BLaER1 (cell line): Measurements from ENCODE around the gene BTBD7.

Experiments
- H3K27ac ChIP-seq: shearing (Covaris generic); formaldehyde crosslinking; 2 replicates; pipeline ENCODE4 v1.8.1; 2022
- H3K27me3 ChIP-seq: shearing (Covaris generic); formaldehyde crosslinking; 2 replicates; pipeline ENCODE4 v1.8.1; 2022
- H3K36me3 ChIP-seq: shearing (Covaris generic); formaldehyde crosslinking; 2 replicates; pipeline ENCODE4 v1.8.1; 2022
- H3K4me1 ChIP-seq: shearing (Covaris generic); formaldehyde crosslinking; 2 replicates; pipeline ENCODE4 v1.8.1; 2022
- H3K4me2 ChIP-seq: shearing (Covaris generic); formaldehyde crosslinking; 2 replicates; pipeline ENCODE4 v1.8.1; 2022
- H3K4me3 ChIP-seq: shearing (Covaris generic); formaldehyde crosslinking; 2 replicates; pipeline ENCODE4 v1.8.1; 2022
- H3K9ac ChIP-seq: shearing (Covaris generic); formaldehyde crosslinking; 2 replicates; pipeline ENCODE4 v1.8.1; 2022
- H3K9me3 ChIP-seq: shearing (Covaris generic); formaldehyde crosslinking; 2 replicates; pipeline ENCODE4 v1.8.1; 2022
- H4K20me1 ChIP-seq: shearing (Covaris generic); formaldehyde crosslinking; 2 replicates; pipeline ENCODE4 v1.8.1; 2022
- Cebpa-rat ChIP-seq: shearing (Covaris generic); IDR thresholded peaks from 2 replicates; pipeline ENCODE4 v1.8.1; 2022

Gene BTBD7

GRCh38 chr14:93306812-93307211 is 26.0 kb downstream of the BTBD7 start:
- Histone ChIP-seq H3K9ac (no peak overlapping the region), H3K9me3 (no peaks in the 10 kb centered on the region), H3K36me3 (no peaks in the 10 kb centered on the region), H3K27ac (no peak overlapping the region), H4K20me1 (peaks cover 90% of the 10 kb centered on the region), H3K4me1 (peaks cover 4% of the 10 kb centered on the region; the same call in 1 of the 2 replicates), H3K4me2 (no peak overlapping the region), H3K27me3 (no peaks in the 10 kb centered on the region), H3K4me3 (no peak overlapping the region)
- no peak for TF ChIP-seq Cebpa-rat

- Histone ChIP-seq H3K36me3 (no peaks in the 10 kb centered on the region), H3K4me2 (no peak overlapping the region), H3K27ac (no peak overlapping the region), H3K27me3 (no peaks in the 10 kb centered on the region), H4K20me1 (peaks cover 89% of the 10 kb centered on the region), H3K4me3 (no peak overlapping the region), H3K9me3 (no peaks in the 10 kb centered on the region), H3K9ac (no peak overlapping the region), H3K4me1 (peaks cover 4% of the 10 kb centered on the region; the same call in 1 of the 2 replicates)
- no peak for TF ChIP-seq Cebpa-rat
Observed at GRCh38 chr14:93305725-93306418, 27.0 kb downstream of the BTBD7 start.

- H3K9ac ChIP-seq = no peak overlapping the region
- no peak overlapping the region for H3K4me2 ChIP-seq
- TF ChIP-seq Cebpa-rat = no peak
Observed at GRCh38 chr14:93304771-93305170, 28.1 kb downstream of the BTBD7 start.

GRCh38 chr14:93303659-93304058 is 29.2 kb downstream of the BTBD7 start:
- Histone ChIP-seq H3K4me3 (no peak overlapping the region), H3K4me2 (no peak overlapping the region), H3K36me3 (no peaks in the 10 kb centered on the region), H3K27me3 (no peaks in the 10 kb centered on the region), H4K20me1 (peaks cover 85% of the 10 kb centered on the region), H3K27ac (no peak overlapping the region), H3K9ac (no peak overlapping the region), H3K9me3 (no peaks in the 10 kb centered on the region), H3K4me1 (peaks cover 4% of the 10 kb centered on the region; the same call in 1 of the 2 replicates)
- TF ChIP-seq Cebpa-rat = no peak

More at GRCh38 chr14:93304771-93305170, 28.1 kb downstream of the BTBD7 start:
- Histone ChIP-seq H4K20me1 (peaks cover 85% of the 10 kb centered on the region), H3K4me3 (no peak overlapping the region), H3K36me3 (no peaks in the 10 kb centered on the region), H3K9me3 (no peaks in the 10 kb centered on the region), H3K4me1 (peaks cover 4% of the 10 kb centered on the region; the same call in 1 of the 2 replicates), H3K27ac (no peak overlapping the region), H3K27me3 (no peaks in the 10 kb centered on the region)

GRCh38 chr14:93302688-93303581 is 29.9 kb downstream of the BTBD7 start:
- Histone ChIP-seq H3K4me3 (no peak overlapping the region), H3K4me1 (peaks cover 4% of the 10 kb centered on the region; the same call in 1 of the 2 replicates), H3K27ac (no peak overlapping the region), H3K27me3 (no peaks in the 10 kb centered on the region), H4K20me1 (peaks cover 87% of the 10 kb centered on the region), H3K9ac (no peak overlapping the region), H3K36me3 (no peaks in the 10 kb centered on the region), H3K9me3 (no peaks in the 10 kb centered on the region), H3K4me2 (no peak overlapping the region)
- TF ChIP-seq Cebpa-rat = no peak

GRCh38 chr14:93301821-93302447 is 30.9 kb downstream of the BTBD7 start:
- Histone ChIP-seq H3K27ac (no peak overlapping the region), H3K4me2 (no peak overlapping the region)

GRCh38 chr14:93299866-93300265 is 33.0 kb downstream of the BTBD7 start:
- no peaks in the 10 kb centered on the region for H3K4me1 ChIP-seq
- H3K9me3 ChIP-seq = no peaks in the 10 kb centered on the region
- no peak for TF ChIP-seq Cebpa-rat
- H3K36me3 ChIP-seq = peaks cover 4% of the 10 kb centered on the region
- peaks cover 91% of the 10 kb centered on the region for H4K20me1 ChIP-seq
- no peaks in the 10 kb centered on the region for H3K27me3 ChIP-seq
- no peak overlapping the region for H3K4me3 ChIP-seq
- H3K4me2 ChIP-seq = no peak overlapping the region
- H3K9ac ChIP-seq = no peak overlapping the region
- H3K27ac ChIP-seq = no peak overlapping the region

More at GRCh38 chr14:93301821-93302447, 30.9 kb downstream of the BTBD7 start:
- TF ChIP-seq Cebpa-rat = no peak
- Histone ChIP-seq H3K9ac (no peak overlapping the region), H3K4me3 (no peak overlapping the region), H3K9me3 (no peaks in the 10 kb centered on the region), H3K27me3 (no peaks in the 10 kb centered on the region), H3K36me3 (no peaks in the 10 kb centered on the region), H3K4me1 (peaks cover under 1% of the 10 kb centered on the region; the same call in 1 of the 2 replicates), H4K20me1 (peaks cover 87% of the 10 kb centered on the region)

- TF ChIP-seq Cebpa-rat = no peak
- Histone ChIP-seq H4K20me1 (peaks cover 87% of the 10 kb centered on the region), H3K27me3 (no peaks in the 10 kb centered on the region), H3K4me2 (no peak overlapping the region), H3K9me3 (no peaks in the 10 kb centered on the region), H3K27ac (no peak overlapping the region), H3K4me3 (no peak overlapping the region), H3K4me1 (no peaks in the 10 kb centered on the region), H3K9ac (no peak overlapping the region), H3K36me3 (peaks cover 8% of the 10 kb centered on the region)
Observed at GRCh38 chr14:93299416-93299815, 33.4 kb downstream of the BTBD7 start.

GRCh38 chr14:93295541-93296220 is 37.2 kb downstream of the BTBD7 start:
- no peak overlapping the region for H3K9ac ChIP-seq
- peaks cover 31% of the 10 kb centered on the region for H3K36me3 ChIP-seq
- H3K27ac ChIP-seq = no peak overlapping the region
- no peak overlapping the region for H3K4me2 ChIP-seq
- H3K4me1 ChIP-seq = no peaks in the 10 kb centered on the region
- no peaks in the 10 kb centered on the region for H3K9me3 ChIP-seq
- no peak for TF ChIP-seq Cebpa-rat
- no peaks in the 10 kb centered on the region for H3K27me3 ChIP-seq
- peaks cover 59% of the 10 kb centered on the region for H4K20me1 ChIP-seq
- no peak overlapping the region for H3K4me3 ChIP-seq
